ENCODE results near the gene PDLIM7. TPM values are rescaled to one million over a fixed set of nuclear protein-coding genes. Genes with fewer than 3 reads are reported as not detected.

The PDLIM7 gene
- total RNA-seq, 2 donors from 2014 or later = 196 to 241 TPM

DNA sequence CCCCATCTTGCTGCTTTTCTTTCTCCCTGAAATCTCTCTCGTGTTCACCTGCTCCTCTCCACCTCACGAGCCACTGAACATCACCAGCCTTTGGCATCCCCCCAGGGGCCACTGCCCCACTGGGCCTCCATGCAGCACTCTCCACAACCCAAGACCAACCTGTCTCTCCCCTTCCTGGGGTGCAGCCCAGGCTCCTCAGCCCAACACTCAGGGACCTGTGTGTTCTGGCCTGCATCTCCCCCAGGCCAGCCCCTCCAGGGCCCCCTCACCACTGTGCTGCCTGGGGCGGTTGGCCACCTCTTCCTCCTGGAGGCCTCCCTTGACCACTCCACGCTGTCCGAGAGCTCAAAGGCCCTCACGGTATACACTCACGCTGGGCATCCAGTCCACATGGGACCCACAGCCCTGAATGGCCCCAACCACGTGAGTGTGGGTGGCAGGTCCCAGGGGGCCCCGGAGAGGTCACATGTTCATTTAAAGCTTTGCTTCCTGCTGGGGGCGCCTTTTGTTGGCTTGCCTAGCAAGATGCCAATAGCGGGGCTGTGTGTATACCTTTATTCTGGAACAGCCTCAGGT, 12.7 kb upstream of the PDLIM7 start:
- H3K4me1 ChIP-seq (ENCODE audit: control insufficient read depth, insufficient read depth, low read length) = peaks cover 4% of the 10 kb centered on the region
- H3K36me3 Mint-ChIP-seq (ENCODE audit: low read depth) = peaks cover 44% of the 10 kb centered on the region
- TF ChIP-seq, protein P1, sequence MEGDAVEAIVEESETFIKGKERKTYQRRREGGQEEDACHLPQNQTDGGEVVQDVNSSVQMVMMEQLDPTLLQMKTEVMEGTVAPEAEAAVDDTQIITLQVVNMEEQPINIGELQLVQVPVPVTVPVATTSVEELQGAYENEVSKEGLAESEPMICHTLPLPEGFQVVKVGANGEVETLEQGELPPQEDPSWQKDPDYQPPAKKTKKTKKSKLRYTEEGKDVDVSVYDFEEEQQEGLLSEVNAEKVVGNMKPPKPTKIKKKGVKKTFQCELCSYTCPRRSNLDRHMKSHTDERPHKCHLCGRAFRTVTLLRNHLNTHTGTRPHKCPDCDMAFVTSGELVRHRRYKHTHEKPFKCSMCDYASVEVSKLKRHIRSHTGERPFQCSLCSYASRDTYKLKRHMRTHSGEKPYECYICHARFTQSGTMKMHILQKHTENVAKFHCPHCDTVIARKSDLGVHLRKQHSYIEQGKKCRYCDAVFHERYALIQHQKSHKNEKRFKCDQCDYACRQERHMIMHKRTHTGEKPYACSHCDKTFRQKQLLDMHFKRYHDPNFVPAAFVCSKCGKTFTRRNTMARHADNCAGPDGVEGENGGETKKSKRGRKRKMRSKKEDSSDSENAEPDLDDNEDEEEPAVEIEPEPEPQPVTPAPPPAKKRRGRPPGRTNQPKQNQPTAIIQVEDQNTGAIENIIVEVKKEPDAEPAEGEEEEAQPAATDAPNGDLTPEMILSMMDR (conservative IDR thresholded peaks at IDR 0.05) = no peak

DNA sequence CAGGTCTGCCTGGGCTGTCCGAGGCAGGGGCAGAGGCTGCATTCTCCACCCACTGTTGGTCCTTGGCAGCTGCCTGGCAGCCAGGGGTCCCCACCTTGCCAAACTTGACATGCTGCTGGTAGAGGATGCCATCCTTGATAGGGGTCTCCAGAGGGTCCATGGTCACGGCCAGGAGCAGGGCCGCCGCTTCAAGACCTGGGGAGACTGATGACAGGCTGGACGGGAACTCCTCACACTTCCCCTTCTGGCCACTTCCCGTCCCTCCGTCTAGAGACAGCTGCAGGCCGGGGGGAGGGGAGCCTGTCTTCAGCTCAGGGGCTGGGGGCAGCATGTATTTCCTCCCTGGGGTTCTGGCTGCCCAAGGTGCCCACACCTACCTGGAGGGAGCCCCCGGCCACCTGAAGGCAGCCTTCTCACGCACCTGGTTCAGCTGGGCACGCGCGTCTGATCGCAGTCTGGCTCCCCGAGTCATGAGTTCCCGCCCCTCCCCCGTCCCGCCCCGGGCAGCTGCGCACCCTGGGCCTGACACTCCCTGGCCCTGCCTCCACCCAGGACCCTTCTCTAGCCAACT, 12.1 kb upstream of the PDLIM7 start, which contains the start of gene DOK3:
Gene DOK3, minus strand, starts transcription at position 446 of the 571 bp plus-strand sequence. Its CDS starts 286 bp downstream, at position 160.
- H3K9me3 Mint-ChIP-seq = no peaks in the 10 kb centered on the region
- H3K4me3 ChIP-seq (ENCODE audit: low read length) = no peak within 1 kb of the TSS
- no peak for DNase-seq
- TF ChIP-seq, protein P1 (conservative IDR thresholded peaks at IDR 0.05) = no peak
- 81 to 89% methylated on average over 19 to 20 of the region's 20 CpGs for WGBS, 2 experiments (ENCODE audit: insufficient coverage in 1 of 2, insufficient read length in 1 of 2)
- peaks cover 5% of the 10 kb centered on the region for H3K4me1 Mint-ChIP-seq
- H3K4me1 ChIP-seq (ENCODE audit: control insufficient read depth, insufficient read depth, low read length) = peaks cover 4% of the 10 kb centered on the region
- H3K9ac ChIP-seq (ENCODE audit: extremely low read depth, low read length, poor library complexity, severe bottlenecking) = no peak within 1 kb of the TSS
- H3K27ac ChIP-seq (ENCODE audit: low read depth, low read length) = no peak within 1 kb of the TSS
- no peaks in the 10 kb centered on the region for H3K27me3 ChIP-seq (ENCODE audit: control insufficient read depth, insufficient read depth, low read length, poor library complexity, severe bottlenecking)
- no peaks in the 10 kb centered on the region for H3K27me3 Mint-ChIP-seq (ENCODE audit: insufficient read depth)
- H3K36me3 Mint-ChIP-seq (ENCODE audit: low read depth) = peaks cover 38% of the 10 kb centered on the region
- no peaks in the 10 kb centered on the region for H3K9me3 ChIP-seq (ENCODE audit: control insufficient read depth, low read length)
- H3K4me3 Mint-ChIP-seq = no peak within 1 kb of the TSS
- peak within 1 kb of the TSS; percentile 56 for H3K27ac Mint-ChIP-seq
- H3K36me3 ChIP-seq (ENCODE audit: control insufficient read depth, insufficient read depth, low read length) = peaks cover 50% of the 10 kb centered on the region

More for the DNA sequence above, 12.7 kb upstream of the PDLIM7 start:
- H3K36me3 ChIP-seq (ENCODE audit: control insufficient read depth, insufficient read depth, low read length) = peaks cover 56% of the 10 kb centered on the region
- Mint-ChIP-seq H3K4me3 (no peak overlapping the region), H3K27ac (no peak overlapping the region), H3K27me3 (ENCODE audit: insufficient read depth) (no peaks in the 10 kb centered on the region), H3K9me3 (no peaks in the 10 kb centered on the region), H3K4me1 (peaks cover 5% of the 10 kb centered on the region)
- no peaks in the 10 kb centered on the region for H3K9me3 ChIP-seq (ENCODE audit: control insufficient read depth, low read length)
- no peak overlapping the region for H3K9ac ChIP-seq (ENCODE audit: extremely low read depth, low read length, poor library complexity, severe bottlenecking)
- H3K27ac ChIP-seq (ENCODE audit: low read depth, low read length) = no peak overlapping the region
- no peak overlapping the region for H3K4me3 ChIP-seq (ENCODE audit: low read length)
- DNase-seq = no peak
- no peaks in the 10 kb centered on the region for H3K27me3 ChIP-seq (ENCODE audit: control insufficient read depth, insufficient read depth, low read length, poor library complexity, severe bottlenecking)
- 91 to 96% methylated on average over 9 to 11 of the region's 11 CpGs for WGBS, 2 experiments (ENCODE audit: insufficient coverage in 1 of 2, insufficient read length in 1 of 2)

DNA sequence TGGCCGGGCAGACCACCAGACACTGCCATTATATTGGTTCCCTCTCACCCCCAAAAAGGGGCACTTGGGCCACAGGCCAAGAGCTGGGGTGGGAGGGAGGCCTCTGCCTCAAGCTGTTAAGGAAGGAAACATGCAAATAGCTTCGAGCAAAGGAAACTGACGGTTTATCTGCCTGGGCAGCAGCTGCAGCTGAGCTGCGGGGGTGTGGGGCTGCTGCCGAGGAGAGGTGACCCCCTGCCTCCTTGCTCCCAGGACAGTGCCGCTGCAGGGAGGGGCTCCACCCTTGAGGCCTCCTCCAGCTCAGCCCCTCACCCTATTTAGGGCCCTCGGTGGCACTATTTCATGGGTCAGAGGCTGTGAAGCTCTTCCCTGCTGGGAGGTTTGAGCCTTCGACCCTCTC, 11.4 kb upstream of the PDLIM7 start:
- H3K9me3 ChIP-seq (ENCODE audit: control insufficient read depth, low read length) = no peaks in the 10 kb centered on the region
- H3K4me3 Mint-ChIP-seq = no peak overlapping the region
- H3K4me1 Mint-ChIP-seq = peaks cover 5% of the 10 kb centered on the region
- H3K27me3 ChIP-seq (ENCODE audit: control insufficient read depth, insufficient read depth, low read length, poor library complexity, severe bottlenecking) = no peaks in the 10 kb centered on the region
- 80 to 90% methylated on average over 3 to 8 of the region's 8 CpGs for WGBS, 2 experiments (ENCODE audit: insufficient coverage in 1 of 2, insufficient read length in 1 of 2)
- H3K36me3 ChIP-seq (ENCODE audit: control insufficient read depth, insufficient read depth, low read length) = peaks cover 43% of the 10 kb centered on the region
- no peaks in the 10 kb centered on the region for H3K9me3 Mint-ChIP-seq
- TF ChIP-seq, protein P1 (conservative IDR thresholded peaks at IDR 0.05) = no peak
- peaks cover 4% of the 10 kb centered on the region for H3K4me1 ChIP-seq (ENCODE audit: control insufficient read depth, insufficient read depth, low read length)
- no peak overlapping the region for H3K27ac ChIP-seq (ENCODE audit: low read depth, low read length)
- no peak for DNase-seq
- H3K4me3 ChIP-seq (ENCODE audit: low read length) = no peak overlapping the region
- H3K27me3 Mint-ChIP-seq (ENCODE audit: insufficient read depth) = no peaks in the 10 kb centered on the region
- H3K27ac Mint-ChIP-seq = peak overlapping the region; percentile 56
- H3K9ac ChIP-seq (ENCODE audit: extremely low read depth, low read length, poor library complexity, severe bottlenecking) = no peak overlapping the region
- H3K36me3 Mint-ChIP-seq (ENCODE audit: low read depth) = peaks cover 32% of the 10 kb centered on the region

Data from endodermal cell (in vitro differentiated cells).